DMS79 treated with DMSO at 0.1 percent for 48 hours (cell line): ENCODE measurements around the gene ART4.

Source experiments
- DNase-seq: peaks from one replicate; lab custom pipeline; 2025; lab: John Stamatoyannopoulos, UW

Gene ART4

DNA sequence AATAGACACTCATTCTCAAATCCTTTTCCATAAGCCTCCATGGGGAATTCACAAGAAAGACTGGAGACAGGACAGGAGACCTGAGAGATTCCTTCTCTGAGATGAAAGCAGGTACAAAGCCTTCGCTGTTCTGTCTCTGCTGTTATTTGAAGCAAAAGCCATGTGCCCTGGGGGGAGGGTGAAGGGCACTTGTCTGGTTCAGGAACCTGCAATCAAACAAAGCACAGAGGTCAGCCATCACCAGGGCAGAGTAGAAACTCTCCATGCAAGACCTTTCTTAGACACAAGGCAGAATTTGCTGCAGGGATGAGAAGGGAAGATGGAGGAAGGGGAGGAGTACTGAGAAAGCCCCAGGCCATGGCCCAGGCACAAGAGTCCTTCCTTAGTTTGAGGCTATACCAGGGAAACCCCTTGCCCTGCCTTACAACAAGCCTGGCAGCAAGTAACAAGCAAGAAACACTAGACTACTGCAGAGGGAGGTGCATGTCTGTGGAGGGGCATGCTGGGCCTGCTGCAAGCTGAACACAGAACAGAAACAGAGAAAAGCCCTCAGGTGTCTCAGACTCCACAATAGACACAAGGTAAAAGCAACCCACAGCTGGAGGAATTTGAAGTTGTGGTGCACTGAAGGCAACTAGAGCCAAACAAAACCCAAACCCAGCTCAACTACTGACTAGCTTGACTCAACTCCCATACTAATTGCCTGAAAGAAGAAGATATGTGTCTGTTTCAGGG, 7.8 kb upstream of the ART4 start:
- DNase-seq: peak; percentile 8

DNA sequence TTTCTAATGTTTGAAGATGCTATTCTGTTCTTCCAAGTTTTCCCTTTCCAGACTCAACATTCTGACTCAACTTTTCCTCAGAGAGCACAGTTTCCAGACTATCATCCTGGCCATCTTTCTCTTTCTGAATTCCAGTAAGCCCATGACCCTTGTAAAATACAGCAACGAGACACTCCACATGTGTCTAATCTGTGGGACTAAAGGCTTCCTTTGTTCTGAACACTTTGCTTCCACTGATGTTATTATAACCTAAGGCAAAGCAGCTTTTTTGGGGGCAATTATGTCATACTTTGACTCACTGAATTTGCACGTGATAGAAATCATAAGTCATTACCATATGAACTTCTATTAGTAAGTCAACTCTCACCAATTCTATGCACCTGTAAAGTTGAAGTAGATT, 6.3 kb upstream of the ART4 start:
- no peak for DNase-seq

DNA sequence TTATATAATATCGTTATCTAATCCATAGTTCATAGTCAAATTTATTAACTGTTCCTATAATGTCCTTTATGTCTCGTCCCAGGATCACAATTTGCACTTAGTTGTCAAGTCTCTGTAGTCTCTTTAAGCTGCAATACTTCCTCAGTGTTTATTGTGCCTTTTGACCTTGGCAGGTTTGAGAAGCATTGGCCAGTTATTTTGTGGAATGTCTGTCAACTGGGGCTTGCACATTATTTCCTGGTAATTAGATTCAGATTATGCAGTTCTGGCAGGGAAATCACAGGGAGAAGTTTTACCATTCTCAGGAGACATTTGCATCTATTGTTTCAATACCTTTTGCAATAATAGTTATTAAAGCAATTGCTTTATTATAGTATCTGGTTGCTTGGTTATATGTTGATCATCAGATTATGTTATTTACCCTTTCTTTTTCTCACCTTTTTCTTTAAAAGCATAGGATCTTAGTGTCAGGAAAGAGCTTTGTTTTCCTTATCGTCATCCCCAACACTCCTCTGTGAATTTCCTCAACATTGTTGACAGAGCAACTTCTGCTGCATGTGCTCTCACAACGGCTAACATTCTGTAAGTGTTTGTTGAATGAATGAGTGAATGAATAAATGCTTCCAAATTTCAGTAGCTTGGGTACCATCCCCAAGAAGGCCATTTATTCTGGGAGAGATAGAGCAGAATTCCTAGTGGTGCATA, 3.7 kb upstream of the ART4 start:
- no peak for DNase-seq

DNA sequence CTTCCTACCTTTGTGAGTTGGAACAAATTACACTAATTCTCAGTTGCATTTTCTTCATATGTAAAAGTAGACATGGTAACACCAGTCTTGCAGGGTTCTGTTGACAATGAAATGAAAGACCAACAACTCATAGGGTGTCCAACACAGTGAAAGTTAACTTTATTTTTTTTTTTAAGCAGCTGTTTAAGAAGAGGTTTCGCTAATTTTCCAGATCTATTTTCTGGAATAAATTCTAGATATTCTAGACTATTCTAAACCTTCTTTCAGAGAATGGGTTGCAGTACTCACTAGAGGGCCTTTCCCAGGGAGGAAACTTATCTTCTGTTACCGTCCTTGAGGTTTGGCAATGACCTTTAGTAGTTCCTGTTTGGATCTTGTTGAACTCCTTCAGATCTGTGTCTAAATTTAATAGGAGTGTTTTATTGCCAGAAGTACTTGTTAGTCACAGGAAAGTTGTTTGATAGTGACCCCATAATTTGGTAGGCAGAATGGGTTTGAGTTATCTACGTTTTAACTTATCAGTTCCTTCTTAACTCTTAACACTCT, 2.8 kb upstream of the ART4 start:
- peak; percentile 14 for DNase-seq

DNA sequence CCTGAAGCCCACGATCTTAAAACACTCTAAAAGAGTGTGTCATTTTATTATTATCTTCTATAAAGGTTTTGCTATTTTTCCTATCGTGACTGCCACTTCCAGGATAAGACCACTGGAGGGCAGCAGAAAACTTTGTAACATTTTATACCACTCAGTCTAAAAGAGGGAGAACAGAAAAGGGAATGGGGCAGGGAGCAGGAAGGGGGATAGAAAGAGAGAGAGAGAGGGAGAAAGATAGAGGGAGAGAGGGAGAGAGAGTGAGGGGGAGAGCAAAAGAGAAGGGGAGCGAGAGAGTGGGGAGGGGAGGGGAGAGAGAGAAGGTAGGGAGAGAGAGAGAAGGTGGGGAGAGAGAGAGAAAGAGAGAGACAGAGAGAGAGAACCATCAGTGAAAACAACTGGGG, 2.0 kb upstream of the ART4 start:
- peak; percentile 66 for DNase-seq

DNA sequence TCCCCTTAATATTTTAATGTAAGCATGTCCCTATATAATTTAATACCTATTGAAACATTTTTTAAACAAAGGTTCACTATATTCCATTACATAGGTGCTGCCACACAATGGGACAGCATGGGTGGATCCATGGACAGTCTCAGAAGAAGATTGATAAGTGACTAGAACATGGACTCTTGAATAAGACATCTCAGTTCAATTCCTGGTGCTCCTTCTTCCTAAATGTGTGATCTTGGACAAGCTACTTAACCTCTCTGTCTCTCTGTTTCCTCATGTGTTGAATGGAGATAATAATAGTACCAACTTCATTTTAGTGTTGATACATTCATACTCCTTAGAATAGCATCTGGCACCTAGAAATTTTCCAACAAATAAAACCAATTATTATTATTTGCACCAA, 1.1 kb upstream of the ART4 start:
- no peak for DNase-seq

DNA sequence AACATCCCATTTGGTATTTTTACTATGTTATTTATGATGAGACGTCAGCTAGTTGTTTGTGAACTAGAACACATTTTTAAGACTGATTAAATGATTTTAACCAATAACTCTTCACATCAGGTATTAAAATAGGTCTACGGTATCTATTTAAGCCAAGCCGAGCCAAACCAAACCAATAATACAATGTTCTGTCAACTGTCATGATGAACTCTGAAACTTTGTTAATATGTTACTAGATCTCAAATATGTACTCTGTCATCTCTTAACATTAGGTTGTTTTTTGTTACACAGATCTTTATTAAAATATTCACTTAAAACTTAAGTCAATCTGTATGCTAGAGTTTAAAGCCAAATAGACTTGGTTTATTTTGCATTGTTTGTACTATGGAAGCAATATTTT, 1.0 kb downstream of the ART4 start:
- DNase-seq: no peak

DNA sequence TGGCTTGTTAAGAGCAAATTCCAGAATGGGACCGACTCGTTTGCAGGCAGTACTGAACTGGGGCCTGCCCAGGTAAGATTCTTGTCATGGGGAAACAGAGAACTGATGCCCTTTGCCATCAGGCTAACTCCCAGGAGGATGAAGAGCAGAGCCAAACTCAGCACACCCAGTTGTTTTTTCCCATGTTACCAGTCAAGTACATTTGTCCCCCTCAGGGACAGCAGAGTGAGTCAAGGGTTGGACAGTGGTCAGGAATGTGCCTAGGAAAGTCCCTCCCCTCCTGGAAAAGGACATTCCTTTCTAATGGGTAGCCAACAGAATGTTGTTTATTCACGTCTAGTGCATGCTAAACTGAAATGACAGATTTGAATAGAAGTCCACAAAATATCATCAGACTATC, 1.6 kb downstream of the ART4 start:
- no peak for DNase-seq

DNA sequence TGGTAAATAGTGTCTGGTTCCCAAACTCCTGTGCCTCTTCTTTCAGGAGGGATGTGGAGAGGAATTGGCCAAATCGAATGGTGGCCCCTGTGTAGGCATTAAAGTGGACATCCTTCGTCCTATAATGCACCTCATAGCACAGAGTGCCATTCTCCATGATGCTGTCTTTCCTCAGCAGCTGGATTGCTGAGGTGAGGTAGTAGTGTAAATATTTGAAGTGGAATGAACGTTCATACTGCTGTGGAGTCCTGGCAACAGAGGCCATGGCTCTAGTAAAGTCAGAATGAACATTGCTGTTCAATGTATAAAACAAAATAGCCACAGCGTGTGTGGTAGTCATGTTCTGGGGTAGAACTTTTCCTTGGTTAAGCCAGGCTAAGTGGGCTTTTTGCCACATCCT, 2.7 kb downstream of the ART4 start:
- no peak for DNase-seq

DNA sequence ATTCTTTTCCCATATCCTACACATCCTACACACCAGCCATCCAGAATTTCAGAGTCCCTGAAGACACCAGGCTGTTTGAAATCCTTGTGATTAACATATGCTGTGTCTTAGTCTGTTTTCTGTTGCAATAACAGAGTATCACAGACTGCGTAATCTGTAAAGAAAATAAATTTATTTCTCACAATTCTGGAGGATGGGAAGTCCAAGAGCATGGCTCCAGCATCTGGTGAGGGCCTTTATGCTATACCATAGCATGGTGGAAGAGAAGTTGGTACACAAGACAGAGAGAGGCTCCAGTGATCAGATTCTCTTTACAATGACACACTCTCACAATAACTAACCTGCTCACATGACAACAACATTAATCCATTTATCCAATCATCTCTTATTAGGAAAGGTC, 4.1 kb downstream of the ART4 start:
- DNase-seq: no peak

DNA sequence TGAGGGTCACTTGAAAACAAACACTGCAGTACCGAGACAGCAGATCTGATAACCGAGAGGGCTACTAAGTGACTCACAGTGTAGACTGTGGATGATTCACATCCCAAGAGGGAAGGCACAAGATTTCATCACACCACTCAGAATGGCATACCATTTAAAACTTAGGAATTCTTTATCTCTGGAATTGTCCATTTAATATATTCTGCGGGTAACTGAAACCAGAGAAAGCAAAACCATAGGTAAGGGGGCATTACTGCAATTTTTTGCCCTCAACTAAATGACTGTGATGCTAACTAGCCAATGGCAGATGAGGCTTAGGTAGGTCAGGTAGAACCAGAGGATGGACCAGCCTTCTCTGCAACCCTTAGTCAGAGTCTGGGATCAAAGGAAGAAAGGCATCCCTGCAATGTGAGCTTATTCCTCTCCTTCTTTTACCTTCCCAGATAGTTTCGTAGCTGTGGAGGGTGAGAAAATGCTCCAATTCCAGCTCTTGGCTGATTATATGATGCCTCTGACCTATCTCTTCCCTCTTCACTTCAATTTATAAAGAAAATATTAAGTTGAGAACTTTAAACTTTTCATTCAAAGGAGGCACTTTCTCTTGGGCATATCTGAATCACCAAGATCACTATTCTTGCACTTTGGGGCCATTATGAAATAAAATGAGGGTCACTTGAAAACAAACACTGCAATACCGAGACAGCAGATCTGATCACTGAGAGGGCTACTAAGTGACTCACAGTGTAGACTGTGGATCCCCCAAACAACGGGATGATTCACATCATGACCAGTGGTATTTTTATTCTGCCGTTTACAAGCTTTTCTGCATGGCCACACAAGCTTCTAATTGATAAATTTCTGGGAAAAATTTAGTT, 6.8 kb downstream of the ART4 start:
- no peak for DNase-seq

DNA sequence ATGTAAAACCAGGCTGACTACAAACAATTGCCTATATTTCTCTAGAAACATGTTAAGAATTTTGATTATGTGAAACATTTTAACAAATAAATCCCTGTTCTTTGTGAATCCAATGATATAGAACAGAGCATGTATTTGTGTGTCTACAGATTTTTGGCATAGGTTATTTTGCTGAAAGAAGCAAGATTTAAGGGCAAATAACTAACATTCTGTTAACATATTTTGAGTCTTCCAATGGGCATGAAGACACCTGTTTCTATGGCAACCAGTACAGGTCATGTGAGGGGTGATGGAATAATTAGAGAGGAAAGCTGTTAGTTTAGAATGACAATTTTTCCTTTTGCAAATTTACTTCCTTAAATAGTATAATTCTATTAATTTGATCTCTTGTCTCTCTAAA, 8.8 kb downstream of the ART4 start:
- DNase-seq: no peak

DNA sequence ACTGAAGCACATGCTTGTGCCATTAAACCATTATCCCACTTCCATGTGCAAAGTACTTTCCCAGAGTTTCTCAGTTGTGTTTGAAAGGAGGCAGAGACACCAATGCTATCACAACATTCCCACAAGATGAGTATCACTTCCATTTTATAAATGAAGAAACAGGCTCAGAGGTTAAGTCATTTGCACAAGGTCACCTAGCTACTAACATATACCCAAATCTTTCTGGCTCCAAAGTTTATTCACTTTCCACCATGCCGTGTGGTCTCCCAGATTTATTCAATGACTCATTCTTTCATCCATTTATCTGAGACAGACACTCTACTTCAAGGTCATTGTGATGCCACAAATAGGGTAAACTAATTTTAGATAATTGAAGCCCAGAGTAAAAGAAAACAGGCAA, 9.4 kb downstream of the ART4 start:
- no peak for DNase-seq

DNA sequence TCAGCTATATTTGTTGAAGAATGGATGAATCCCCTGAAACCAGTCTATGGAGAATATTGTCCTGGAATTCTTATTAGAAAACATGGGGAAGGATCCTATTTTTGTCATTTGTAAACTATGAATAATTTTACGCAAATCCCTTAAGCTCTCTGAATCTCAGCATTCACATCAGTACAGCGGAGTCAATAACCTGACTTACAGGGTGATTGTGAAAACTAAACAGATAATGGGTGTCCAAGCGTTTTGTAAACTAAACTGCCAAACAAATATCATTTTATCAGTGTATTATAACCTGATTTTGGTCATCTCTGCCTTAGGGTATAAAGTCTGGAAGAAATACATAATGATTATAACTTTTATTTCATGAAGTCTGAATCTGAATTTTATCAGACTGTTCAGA, 10.0 kb downstream of the ART4 start:
- DNase-seq: no peak

DNA sequence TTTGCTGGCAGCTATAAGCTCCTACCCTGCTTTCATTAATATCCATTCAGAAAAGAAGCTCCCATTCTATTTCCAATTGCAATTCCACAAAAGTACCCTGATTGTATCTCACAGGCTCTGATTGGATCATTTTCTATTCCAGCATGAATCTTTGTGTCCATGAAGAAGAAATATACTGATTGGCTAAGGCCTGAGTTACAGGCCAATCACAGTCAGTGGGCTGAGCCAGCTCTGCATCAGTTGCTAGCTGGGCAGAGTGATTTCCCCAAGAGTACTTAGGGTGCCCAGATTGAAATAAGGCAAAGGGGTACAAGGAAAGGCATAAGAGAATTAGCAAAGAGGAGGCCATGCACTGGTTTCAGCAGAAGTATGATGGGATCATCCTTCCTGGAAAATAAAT, 14.4 kb downstream of the ART4 start:
- no peak for DNase-seq

DNA sequence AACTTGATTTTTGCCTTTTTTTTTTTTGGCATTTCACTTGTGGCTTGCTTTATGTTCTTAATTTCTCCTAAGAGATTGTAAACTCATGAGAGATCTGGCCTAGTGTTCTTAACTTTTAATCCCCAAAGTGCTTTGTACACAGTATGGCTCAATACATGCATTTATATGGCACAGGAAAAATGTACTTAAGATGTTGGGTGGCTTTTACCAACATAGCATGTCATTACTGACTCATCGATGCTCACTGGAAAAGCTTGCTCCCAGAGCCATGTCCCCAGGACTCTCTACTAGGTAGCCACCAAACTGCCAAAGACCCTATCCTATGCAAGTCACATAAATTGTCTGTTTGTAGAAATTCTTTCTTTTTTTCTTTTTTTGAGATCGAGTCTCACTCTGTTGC, 16.3 kb downstream of the ART4 start:
- no peak for DNase-seq

DNA sequence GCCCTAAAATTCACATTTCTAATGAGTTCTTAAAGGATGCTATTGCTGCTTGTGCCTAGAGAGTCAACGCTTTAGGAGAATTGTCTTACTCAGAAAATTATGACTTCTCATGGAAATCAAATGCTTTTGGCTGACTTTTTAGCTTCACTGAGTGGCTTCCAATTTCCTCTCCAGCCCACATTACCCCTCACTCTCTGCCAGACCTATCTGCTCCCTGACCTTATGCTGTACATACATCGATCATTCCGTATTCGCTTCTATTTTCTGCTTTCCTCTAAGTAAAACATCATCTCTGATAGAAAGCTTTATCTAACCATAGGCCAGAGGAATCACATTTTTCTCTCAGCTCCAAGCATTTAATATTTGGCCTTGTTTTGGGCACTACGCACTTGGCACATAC, 16.8 kb downstream of the ART4 start:
- DNase-seq: no peak

DNA sequence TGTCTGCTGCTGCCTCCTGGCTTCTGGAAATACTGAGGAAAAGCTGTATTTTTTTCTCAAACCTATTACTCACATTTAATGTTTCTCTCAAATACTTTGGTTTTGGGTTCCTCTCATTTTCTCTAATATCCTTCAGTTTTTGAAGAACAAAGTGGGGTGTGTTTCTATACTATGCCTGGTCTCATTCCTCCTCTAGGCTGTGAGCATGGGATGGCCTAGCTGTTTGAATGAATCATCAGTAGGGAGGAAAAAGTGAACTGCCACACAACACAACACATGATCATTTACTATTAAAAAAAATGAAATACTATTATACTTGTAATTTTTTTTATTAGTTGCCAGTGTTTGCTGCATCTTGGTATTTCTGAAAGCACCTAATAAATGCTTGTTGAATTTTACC, 18.1 kb downstream of the ART4 start:
- DNase-seq: no peak

DNA sequence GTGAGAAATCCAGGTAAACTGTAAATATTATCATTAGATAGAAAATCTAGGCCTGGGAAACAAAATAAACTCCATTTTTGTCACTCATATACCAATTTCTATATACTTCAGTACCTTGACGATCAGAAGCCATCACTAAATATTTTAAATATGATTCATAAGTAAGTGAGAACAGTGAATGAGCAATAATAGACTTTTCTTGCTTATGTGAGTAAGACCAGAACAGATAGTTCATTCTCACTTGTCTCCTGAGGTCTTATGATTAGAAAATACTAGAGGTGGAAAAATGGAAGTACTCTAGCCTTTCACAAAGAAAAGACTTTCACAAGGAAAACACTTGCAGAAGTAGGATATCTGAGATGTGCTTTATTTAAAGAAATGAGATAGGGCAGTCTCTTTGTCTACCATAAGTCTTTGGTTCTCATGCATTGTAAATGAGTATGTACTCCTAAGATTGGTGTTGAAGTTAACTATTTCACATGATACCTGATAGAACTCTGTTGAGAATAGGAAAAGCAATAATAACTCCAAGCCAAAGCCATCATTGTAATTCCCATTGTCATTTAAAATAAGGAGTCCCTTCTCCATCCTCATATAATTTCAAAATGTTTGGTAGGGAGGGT, 19.2 kb downstream of the ART4 start:
- DNase-seq: no peak

DNA sequence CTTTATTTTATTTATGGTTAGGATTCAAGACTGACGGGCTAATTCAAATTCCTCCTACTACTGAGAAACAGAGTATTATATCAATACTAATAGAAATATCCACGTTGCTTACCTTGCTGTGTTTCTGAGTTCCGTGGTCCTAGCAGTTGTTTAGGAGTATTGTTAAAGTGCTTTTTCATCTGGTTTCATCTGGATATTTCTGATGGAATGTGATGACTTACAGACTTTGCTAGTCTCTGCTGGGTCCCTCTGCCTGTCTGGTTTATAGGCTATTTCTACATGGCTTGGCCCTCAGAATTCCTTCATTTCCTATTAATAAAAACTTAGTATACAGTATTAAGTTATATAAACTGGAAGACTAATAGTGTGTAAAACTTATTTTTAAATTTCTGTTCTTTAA, 29.3 kb downstream of the ART4 start, which contains the start of gene SMCO3:
TSS of gene SMCO3 (minus strand) at position 169 of the 400 bp plus-strand sequence. CDS start 7,502 bp downstream, outside the sequence.
- no peak for DNase-seq

DNA sequence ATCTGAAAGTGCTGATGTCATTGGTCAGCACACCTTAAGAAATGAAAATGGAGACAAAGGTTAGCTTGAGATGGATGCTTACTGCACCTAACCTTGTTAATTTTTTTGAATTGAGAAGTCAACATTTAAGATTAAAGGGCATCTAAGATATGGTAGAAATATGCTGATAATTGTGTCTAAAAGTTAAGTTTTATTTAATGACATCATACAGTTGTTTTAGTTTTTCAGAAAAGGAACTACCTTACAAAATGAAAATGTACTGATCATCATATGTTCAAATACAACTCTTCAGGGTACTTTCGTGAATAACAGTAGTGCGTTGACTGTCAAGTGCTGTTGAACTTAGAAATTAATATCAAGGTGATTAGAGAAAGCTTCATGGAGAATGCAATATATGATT, 31.8 kb downstream of the ART4 start:
- no peak for DNase-seq

DNA sequence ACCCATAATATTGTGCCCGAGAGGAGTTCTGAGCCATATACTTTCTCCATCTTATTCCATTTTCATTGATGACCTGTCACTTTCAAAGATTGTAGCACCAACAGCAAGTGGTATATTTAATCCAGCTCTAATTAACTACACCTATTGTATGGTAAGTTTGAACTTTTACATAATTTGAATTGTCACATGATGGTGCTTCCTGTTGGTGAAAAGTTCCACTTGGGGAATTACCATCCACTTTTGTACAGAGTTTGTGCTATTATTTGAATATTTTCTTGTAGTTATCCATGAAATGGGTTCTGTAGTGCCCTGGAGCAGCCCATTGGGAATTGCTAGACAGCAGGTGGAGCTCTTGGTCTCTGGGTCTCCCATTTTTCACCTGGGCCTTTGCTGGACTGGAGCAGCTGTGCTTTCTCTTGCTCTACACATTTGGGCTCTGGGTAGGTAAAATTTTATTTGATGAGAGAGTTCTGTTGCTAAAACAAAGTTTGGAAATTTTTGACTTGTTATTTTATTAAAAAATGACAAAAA, 32.3 kb downstream of the ART4 start:
- DNase-seq: peak; percentile 30
